Lower leg skin (tissue), 3 donors: ENCODE results near the gene FEM1A.

Source experiments
- POLR2A ChIP-seq, 2 donors: fragments of 450-650 bp; IDR thresholded peaks; one replicate each; pipeline ENCODE4 v1.6.1; 2016 to 2017; ENCODE audit warnings: antibody characterized with exemption in 2 of 2, mild to moderate bottlenecking in 1 of 2, moderate library complexity in 1 of 2
- TF ChIP-seq, protein P1 (sequence below), 3 donors: fragments of 450-650 bp; IDR thresholded peaks; one replicate each; pipeline ENCODE4 v1.5.1; 2016; ENCODE audit warnings: antibody characterized with exemption in 3 of 3, mild to moderate bottlenecking in 3 of 3, moderate library complexity in 2 of 3

DNA sequence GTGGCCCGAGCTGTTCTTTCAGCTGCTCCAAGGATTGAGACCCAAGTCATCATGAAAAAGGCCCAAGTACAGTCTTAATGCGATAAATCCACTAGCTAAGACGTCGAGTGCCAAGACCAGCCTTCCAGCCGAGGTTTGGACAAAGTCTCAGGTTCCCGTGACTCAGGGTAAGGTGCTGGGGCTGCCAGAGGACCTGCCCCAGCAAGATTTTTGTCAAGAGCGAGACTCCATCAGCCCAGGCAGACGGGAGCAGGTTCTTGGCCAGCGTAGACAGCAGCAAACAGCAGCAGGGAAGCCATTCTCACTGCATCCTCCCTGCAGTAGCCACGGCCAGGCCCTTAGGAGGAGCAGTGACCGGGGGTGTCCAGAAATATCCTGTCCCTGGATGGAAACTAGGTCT lies 3.4 kb downstream of the FEM1A start:
- TF ChIP-seq, protein P1, sequence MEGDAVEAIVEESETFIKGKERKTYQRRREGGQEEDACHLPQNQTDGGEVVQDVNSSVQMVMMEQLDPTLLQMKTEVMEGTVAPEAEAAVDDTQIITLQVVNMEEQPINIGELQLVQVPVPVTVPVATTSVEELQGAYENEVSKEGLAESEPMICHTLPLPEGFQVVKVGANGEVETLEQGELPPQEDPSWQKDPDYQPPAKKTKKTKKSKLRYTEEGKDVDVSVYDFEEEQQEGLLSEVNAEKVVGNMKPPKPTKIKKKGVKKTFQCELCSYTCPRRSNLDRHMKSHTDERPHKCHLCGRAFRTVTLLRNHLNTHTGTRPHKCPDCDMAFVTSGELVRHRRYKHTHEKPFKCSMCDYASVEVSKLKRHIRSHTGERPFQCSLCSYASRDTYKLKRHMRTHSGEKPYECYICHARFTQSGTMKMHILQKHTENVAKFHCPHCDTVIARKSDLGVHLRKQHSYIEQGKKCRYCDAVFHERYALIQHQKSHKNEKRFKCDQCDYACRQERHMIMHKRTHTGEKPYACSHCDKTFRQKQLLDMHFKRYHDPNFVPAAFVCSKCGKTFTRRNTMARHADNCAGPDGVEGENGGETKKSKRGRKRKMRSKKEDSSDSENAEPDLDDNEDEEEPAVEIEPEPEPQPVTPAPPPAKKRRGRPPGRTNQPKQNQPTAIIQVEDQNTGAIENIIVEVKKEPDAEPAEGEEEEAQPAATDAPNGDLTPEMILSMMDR (IDR thresholded peaks at IDR 0.05), result no peak
- no peak for TF ChIP-seq POLR2A (IDR thresholded peaks at IDR 0.05)
